Neural crest cell (in vitro differentiated cells): ENCODE data around the gene FGF1. TPM values are rescaled to one million over a fixed set of nuclear protein-coding genes. Genes with fewer than 3 reads are reported as not detected.
A peak's percentile ranks its signal among the peaks of the same experiment; 100 is the strongest.

Experiments used
- DNase-seq: peaks from one replicate; pipeline ENCODE4 v3.0.0; 2021; ENCODE audit warnings: low read depth, mixed read lengths, low spot score
- H3K27ac Mint-ChIP-seq: one replicate; pipeline ENCODE4 v1.8.0; 2021; ENCODE audit warnings: mild to moderate bottlenecking, mixed read lengths; ENCODE audit not compliant: unreplicated experiment
- H3K27me3 Mint-ChIP-seq: 2 replicates; pipeline ENCODE4 v1.8.0; 2021; ENCODE audit warnings: low read depth, mild to moderate bottlenecking, mixed read lengths
- H3K36me3 Mint-ChIP-seq: 2 replicates; pipeline ENCODE4 v1.8.0; 2021; ENCODE audit warnings: low read depth, mild to moderate bottlenecking, mixed read lengths
- H3K4me1 Mint-ChIP-seq: 2 replicates; pipeline ENCODE4 v1.8.0; 2021; ENCODE audit warnings: mixed read lengths
- H3K4me3 Mint-ChIP-seq: one replicate; pipeline ENCODE4 v1.8.0; 2021; ENCODE audit warnings: mild to moderate bottlenecking, mixed read lengths
- H3K9me3 Mint-ChIP-seq: 2 replicates; pipeline ENCODE4 v1.8.0; 2021; ENCODE audit warnings: mixed read lengths
- total RNA-seq: library from RNA; stranded (reverse); gene quantifications from 2 replicates; pipeline ENCODE4 v1.2.1, GENCODE V29; 2021
- TF ChIP-seq, protein P1 (sequence below): fragments of 200-600 bp; sonication (generic); conservative IDR thresholded peaks from 2 replicates; pipeline ENCODE4 v1.5.0; 2021; ENCODE audit warnings: antibody characterized with exemption, mild to moderate bottlenecking

Gene FGF1
- total RNA-seq, 1 donor from 2014 or later = not detected

DNA sequence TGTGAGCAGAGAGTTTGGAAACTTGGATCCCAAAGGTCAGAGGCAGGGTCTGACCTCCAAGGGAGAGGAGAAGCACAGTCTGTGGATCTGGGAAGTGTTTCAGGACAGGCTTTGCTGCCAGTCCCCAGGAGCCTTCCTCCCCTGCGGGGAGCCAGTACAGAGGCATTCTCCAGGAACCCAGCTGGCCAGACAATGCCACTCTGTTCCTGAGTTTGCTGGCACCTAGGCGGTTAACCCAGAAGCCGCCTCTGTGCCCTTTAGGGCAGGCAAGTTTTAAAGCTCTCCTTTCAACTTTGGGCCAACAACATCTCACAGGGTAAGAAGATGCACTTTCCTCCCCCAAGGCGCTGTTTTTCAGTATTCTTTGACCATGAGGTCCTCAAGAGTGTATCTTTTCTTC lies 37.0 kb upstream of the FGF1 start:
- no peak for DNase-seq
- H3K4me3 Mint-ChIP-seq = no peak overlapping the region
- no peaks in the 10 kb centered on the region for H3K36me3 Mint-ChIP-seq
- no peaks in the 10 kb centered on the region for H3K27me3 Mint-ChIP-seq
- H3K4me1 Mint-ChIP-seq = peaks cover 21% of the 10 kb centered on the region
- H3K27ac Mint-ChIP-seq = no peak overlapping the region
- TF ChIP-seq, protein P1, sequence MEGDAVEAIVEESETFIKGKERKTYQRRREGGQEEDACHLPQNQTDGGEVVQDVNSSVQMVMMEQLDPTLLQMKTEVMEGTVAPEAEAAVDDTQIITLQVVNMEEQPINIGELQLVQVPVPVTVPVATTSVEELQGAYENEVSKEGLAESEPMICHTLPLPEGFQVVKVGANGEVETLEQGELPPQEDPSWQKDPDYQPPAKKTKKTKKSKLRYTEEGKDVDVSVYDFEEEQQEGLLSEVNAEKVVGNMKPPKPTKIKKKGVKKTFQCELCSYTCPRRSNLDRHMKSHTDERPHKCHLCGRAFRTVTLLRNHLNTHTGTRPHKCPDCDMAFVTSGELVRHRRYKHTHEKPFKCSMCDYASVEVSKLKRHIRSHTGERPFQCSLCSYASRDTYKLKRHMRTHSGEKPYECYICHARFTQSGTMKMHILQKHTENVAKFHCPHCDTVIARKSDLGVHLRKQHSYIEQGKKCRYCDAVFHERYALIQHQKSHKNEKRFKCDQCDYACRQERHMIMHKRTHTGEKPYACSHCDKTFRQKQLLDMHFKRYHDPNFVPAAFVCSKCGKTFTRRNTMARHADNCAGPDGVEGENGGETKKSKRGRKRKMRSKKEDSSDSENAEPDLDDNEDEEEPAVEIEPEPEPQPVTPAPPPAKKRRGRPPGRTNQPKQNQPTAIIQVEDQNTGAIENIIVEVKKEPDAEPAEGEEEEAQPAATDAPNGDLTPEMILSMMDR = no peak
- H3K9me3 Mint-ChIP-seq = no peaks in the 10 kb centered on the region

DNA sequence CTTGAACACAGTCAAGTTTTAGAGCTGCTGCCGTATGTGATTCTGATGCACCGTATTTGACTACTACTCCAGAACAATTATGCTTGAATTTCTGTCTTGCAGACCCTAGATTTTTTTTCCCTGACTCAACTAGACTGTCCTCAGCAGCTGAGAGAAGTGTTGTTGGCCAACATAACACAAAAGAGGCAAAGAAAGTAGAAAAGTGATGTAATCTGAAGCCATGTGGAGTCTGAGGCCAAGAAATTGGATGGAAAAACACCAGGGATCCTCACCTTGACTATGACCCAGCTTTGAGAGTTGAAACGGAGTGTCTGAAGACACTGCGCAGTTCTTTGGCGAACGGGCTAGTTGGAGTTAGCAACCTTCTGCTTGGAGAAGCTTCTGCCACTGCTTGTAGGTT lies 36.3 kb upstream of the FGF1 start:
- no peaks in the 10 kb centered on the region for H3K36me3 Mint-ChIP-seq
- no peaks in the 10 kb centered on the region for H3K27me3 Mint-ChIP-seq
- TF ChIP-seq, protein P1 = no peak
- H3K27ac Mint-ChIP-seq = no peak overlapping the region
- H3K4me1 Mint-ChIP-seq = peaks cover 26% of the 10 kb centered on the region
- no peaks in the 10 kb centered on the region for H3K9me3 Mint-ChIP-seq
- no peak for DNase-seq
- no peak overlapping the region for H3K4me3 Mint-ChIP-seq

DNA sequence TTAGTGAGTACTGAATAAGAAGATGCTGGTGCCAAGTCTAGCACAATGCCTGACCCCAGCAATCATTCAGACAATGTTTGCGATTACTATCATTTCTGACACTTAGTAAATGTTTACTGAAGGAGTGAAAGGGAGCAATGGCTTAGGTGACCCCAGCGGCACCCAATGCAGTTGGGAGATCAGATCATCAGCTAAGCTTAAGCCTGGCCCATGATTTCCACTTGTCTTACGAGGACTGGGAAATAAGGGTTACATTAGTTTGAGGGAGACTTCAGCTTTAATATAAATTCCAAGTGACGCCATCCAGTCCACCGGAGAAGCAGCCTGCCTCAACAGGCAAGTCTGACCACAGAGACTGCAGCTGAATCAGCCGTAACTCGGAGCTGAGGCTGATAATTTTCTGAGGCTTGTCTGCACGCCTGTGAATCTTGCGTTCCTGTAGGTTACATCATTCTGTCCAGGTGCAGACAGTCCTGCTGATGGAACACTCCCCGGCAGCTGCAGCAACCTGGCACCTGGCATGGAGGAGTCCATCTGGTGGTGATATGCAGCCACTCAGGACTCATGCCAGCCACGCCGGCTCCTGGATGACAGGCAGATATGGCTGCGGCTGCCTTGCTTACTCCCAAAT lies 34.9 kb upstream of the FGF1 start:
- no peak overlapping the region for H3K4me3 Mint-ChIP-seq
- H3K27me3 Mint-ChIP-seq = no peaks in the 10 kb centered on the region
- no peak overlapping the region for H3K27ac Mint-ChIP-seq
- peaks cover 26% of the 10 kb centered on the region for H3K4me1 Mint-ChIP-seq
- TF ChIP-seq, protein P1 = no peak
- no peaks in the 10 kb centered on the region for H3K36me3 Mint-ChIP-seq
- H3K9me3 Mint-ChIP-seq = no peaks in the 10 kb centered on the region
- DNase-seq = no peak

DNA sequence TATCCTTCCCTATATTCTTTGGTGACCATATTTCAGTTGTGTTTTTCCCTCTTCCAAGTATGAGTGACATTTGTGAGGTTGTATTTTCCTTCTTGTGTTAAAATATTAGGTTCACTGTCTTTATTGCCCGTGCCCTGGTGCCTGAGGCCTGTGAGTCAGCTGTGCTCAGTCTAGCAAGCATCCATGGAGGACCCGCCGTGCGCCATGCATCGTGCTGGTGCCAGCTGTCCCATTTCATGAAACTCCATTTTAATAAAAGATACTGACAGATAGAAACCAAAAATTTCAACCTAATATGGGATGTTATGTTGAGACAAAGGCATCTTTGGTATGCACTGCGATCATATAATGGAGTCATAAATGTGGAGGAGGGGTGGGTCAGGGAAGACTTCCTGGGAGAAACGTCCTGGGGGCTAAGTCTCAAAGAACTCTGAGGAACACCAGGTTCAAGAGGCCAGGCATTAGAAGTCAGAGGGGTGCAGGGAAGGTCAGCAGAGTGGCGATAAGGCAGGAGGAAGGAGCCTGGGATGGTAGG lies 34.0 kb upstream of the FGF1 start:
- Mint-ChIP-seq H3K4me1 (peaks cover 26% of the 10 kb centered on the region), H3K4me3 (no peak overlapping the region), H3K36me3 (no peaks in the 10 kb centered on the region), H3K27me3 (no peaks in the 10 kb centered on the region), H3K27ac (no peak overlapping the region), H3K9me3 (no peaks in the 10 kb centered on the region)
- TF ChIP-seq, protein P1 = no peak
- no peak for DNase-seq

DNA sequence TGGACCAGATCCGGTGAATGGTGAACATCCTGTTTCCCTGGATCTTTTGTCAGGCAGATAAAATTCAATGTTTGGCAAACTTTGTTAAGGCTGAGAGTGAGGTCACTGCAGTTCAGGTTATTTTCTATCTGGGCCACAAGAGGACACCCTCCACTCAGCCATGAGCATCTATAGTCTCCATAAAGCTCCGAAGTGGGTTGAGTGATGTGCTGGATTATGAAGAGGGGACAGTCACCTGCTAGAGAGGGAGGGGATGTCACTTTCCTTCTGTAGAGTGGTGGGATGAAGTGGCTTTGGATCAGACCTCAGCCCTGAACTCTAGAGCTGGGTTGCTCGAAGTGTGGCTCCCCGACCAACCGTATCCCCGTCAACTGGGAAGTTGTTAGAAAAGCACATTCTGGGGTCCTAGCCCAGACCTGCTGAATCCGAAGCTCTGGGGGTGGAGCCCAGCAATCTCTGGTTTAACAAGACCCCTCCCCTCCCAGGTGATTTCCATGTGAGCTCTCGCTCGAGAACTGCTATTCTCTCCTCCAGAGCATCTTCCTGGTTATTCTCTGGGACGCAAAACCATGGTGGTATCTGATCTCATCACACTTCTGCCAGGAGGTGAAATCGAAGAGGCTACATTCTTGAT lies 31.8 kb upstream of the FGF1 start:
- Mint-ChIP-seq H3K4me3 (no peak overlapping the region), H3K27ac (no peak overlapping the region), H3K36me3 (no peaks in the 10 kb centered on the region), H3K9me3 (no peaks in the 10 kb centered on the region), H3K4me1 (peaks cover 18% of the 10 kb centered on the region), H3K27me3 (no peaks in the 10 kb centered on the region)
- TF ChIP-seq, protein P1 = peak; percentile 66
- no peak for DNase-seq
